SK-N-SH treated with all-trans-retinoic acid at 6 μM for 48 hours (cell line): ENCODE data around the gene ELAVL1.

Source experiments
- ATAC-seq: fragments of 200-7000 bp; cut with Tn5 transposase; 3 replicates; pipeline ENCODE4 v1.9.1; 2020; ENCODE audit warnings: mild to moderate bottlenecking, moderate library complexity
- ARNTL ChIP-seq: fragments of 450-650 bp; formaldehyde crosslinking; IDR thresholded peaks from 2 replicates; pipeline ENCODE4 v1.5.0; 2020; ENCODE audit warnings: low read depth, mild to moderate bottlenecking, moderate library complexity, borderline replicate concordance
- BACH2 ChIP-seq: fragments of 250-450 bp; sonication (Bioruptor Pico); IDR thresholded peaks from 2 replicates; pipeline ENCODE4 v1.9.0; 2021; ENCODE audit warnings: mild to moderate bottlenecking, borderline replicate concordance
- CREB5 ChIP-seq: fragments of 250-450 bp; sonication (Bioruptor Pico); IDR thresholded peaks from 2 replicates; pipeline ENCODE4 v1.5.1; 2020; ENCODE audit warnings: low read depth, mild to moderate bottlenecking, moderate library complexity
- CSDC2 ChIP-seq: fragments of 250-450 bp; sonication (Bioruptor Pico); IDR thresholded peaks from 2 replicates; pipeline ENCODE4 v1.5.0; 2020; ENCODE audit warnings: mild to moderate bottlenecking, moderate library complexity
- ESRRG ChIP-seq: fragments of 250-450 bp; sonication (Bioruptor Pico); IDR thresholded peaks from 2 replicates; pipeline ENCODE4 v1.6.1; 2021; ENCODE audit warnings: mild to moderate bottlenecking
- GLIS3 ChIP-seq: fragments of 250-450 bp; sonication (Bioruptor Pico); IDR thresholded peaks from 2 replicates; pipeline ENCODE4 v1.5.0; 2020; ENCODE audit warnings: mild to moderate bottlenecking, moderate library complexity
- ISL1 ChIP-seq: fragments of 250-450 bp; sonication (Bioruptor Pico); IDR thresholded peaks from 2 replicates; pipeline ENCODE4 v2.1.2; 2022; ENCODE audit warnings: mild to moderate bottlenecking, moderate library complexity
- OSR1 ChIP-seq: fragments of 250-450 bp; sonication (Bioruptor Pico); IDR thresholded peaks from 2 replicates; pipeline ENCODE4 v1.8.0; 2022; ENCODE audit warnings: moderate library complexity, mild to moderate bottlenecking, inconsistent platforms
- PATZ1 ChIP-seq: fragments of 250-450 bp; sonication (Bioruptor Pico); IDR thresholded peaks from 2 replicates; pipeline ENCODE4 v1.8.0; 2020; ENCODE audit warnings: mild to moderate bottlenecking, moderate library complexity, borderline replicate concordance
- POU6F1 ChIP-seq: fragments of 250-450 bp; sonication (Bioruptor Pico); IDR thresholded peaks from 2 replicates; pipeline ENCODE4 v1.8.0; 2021; ENCODE audit warnings: low read depth, mild to moderate bottlenecking, moderate library complexity, borderline replicate concordance
- SNAI2 ChIP-seq: fragments of 250-450 bp; sonication (Bioruptor Pico); IDR thresholded peaks from 2 replicates; pipeline ENCODE4 v1.5.0; 2020; ENCODE audit warnings: mild to moderate bottlenecking, moderate library complexity
- TCF4 ChIP-seq: fragments of 250-450 bp; sonication (Bioruptor Pico); IDR thresholded peaks from 2 replicates; pipeline ENCODE4 v1.8.0; 2021; ENCODE audit warnings: mild to moderate bottlenecking, moderate library complexity, borderline replicate concordance
- TSHZ2 ChIP-seq: fragments of 250-450 bp; sonication (Bioruptor Pico); IDR thresholded peaks from 2 replicates; pipeline ENCODE4 v1.5.0; 2020; ENCODE audit warnings: mild to moderate bottlenecking, moderate library complexity
- ZC3H10 ChIP-seq: fragments of 250-450 bp; sonication (Bioruptor Pico); IDR thresholded peaks from 2 replicates; pipeline ENCODE4 v1.5.1; 2021; ENCODE audit warnings: mild to moderate bottlenecking, moderate library complexity
- ZFP30 ChIP-seq: fragments of 450-650 bp; formaldehyde crosslinking; IDR thresholded peaks from 2 replicates; pipeline ENCODE4 v1.5.0; 2022; ENCODE audit warnings: mild to moderate bottlenecking, moderate library complexity
- ZNF565 ChIP-seq: fragments of 450-650 bp; formaldehyde crosslinking; conservative IDR thresholded peaks from 2 replicates; pipeline ENCODE4 v1.5.0; 2020; ENCODE audit warnings: low read depth, mild to moderate bottlenecking, moderate library complexity
- ZNF70 ChIP-seq: fragments of 450-650 bp; formaldehyde crosslinking; IDR thresholded peaks from 2 replicates; pipeline ENCODE4 v1.5.0; 2020; ENCODE audit warnings: mild to moderate bottlenecking, moderate library complexity
- ZNF8 ChIP-seq: fragments of 450-650 bp; formaldehyde crosslinking; IDR thresholded peaks from 2 replicates; pipeline ENCODE4 v1.5.0; 2020; ENCODE audit warnings: mild to moderate bottlenecking, moderate library complexity

Gene ELAVL1

GRCh38 chr19:7927605-7928333, 77.7 kb downstream of the ELAVL1 start:
- TF ChIP-seq TCF4 (CRISPR knock-in tag) (no peak), OSR1 (CRISPR knock-in tag) (no peak), ZNF70 (CRISPR knock-in tag) (no peak), BACH2 (no peak), ISL1 (CRISPR knock-in tag) (no peak), ZFP30 (CRISPR knock-in tag) (no peak)
- ATAC-seq, result no peak

GRCh38 chr19:7926727-7927604, 78.5 kb downstream of the ELAVL1 start:
- no peak for ATAC-seq
- TF ChIP-seq ESRRG (CRISPR knock-in tag), result no peak
- no peak for TF ChIP-seq CREB5 (CRISPR knock-in tag)
- TF ChIP-seq ZNF8 (CRISPR knock-in tag), result no peak
- TF ChIP-seq ZNF70 (CRISPR knock-in tag), result no peak
- no peak for TF ChIP-seq PATZ1 (CRISPR knock-in tag)
- TF ChIP-seq OSR1 (CRISPR knock-in tag), result no peak
- no peak for TF ChIP-seq CSDC2 (CRISPR knock-in tag)
- TF ChIP-seq ZFP30 (CRISPR knock-in tag), result no peak

- peak; percentile 44 for ATAC-seq
- no peak for TF ChIP-seq TCF4 (CRISPR knock-in tag)
- TF ChIP-seq ZNF565 (CRISPR knock-in tag), result no peak
- no peak for TF ChIP-seq ZNF70 (CRISPR knock-in tag)
- TF ChIP-seq POU6F1 (CRISPR knock-in tag), result no peak
- TF ChIP-seq ESRRG (CRISPR knock-in tag), result no peak
- TF ChIP-seq ZC3H10, result no peak
- no peak for TF ChIP-seq SNAI2
- no peak for TF ChIP-seq PATZ1 (CRISPR knock-in tag)
- no peak for TF ChIP-seq GLIS3
- TF ChIP-seq OSR1 (CRISPR knock-in tag), result no peak
- TF ChIP-seq ARNTL (CRISPR knock-in tag), result no peak
- no peak for TF ChIP-seq TSHZ2 (CRISPR knock-in tag)
Measured at GRCh38 chr19:7926021-7926726, 79.3 kb downstream of the ELAVL1 start, which contains the start of gene CTXN1. Gene CTXN1, minus strand, starts transcription at chr19:7926135. Its CDS starts 597 bp downstream, at chr19:7925538.
